ENCODE data around the gene TUBB6. TPM values are rescaled to one million over a fixed set of nuclear protein-coding genes. Genes with fewer than 3 reads are reported as not detected.

Gene TUBB6
- total and polyA plus RNA-seq, 2 experiments from 2014 or later, result 148 to 329 TPM

DNA sequence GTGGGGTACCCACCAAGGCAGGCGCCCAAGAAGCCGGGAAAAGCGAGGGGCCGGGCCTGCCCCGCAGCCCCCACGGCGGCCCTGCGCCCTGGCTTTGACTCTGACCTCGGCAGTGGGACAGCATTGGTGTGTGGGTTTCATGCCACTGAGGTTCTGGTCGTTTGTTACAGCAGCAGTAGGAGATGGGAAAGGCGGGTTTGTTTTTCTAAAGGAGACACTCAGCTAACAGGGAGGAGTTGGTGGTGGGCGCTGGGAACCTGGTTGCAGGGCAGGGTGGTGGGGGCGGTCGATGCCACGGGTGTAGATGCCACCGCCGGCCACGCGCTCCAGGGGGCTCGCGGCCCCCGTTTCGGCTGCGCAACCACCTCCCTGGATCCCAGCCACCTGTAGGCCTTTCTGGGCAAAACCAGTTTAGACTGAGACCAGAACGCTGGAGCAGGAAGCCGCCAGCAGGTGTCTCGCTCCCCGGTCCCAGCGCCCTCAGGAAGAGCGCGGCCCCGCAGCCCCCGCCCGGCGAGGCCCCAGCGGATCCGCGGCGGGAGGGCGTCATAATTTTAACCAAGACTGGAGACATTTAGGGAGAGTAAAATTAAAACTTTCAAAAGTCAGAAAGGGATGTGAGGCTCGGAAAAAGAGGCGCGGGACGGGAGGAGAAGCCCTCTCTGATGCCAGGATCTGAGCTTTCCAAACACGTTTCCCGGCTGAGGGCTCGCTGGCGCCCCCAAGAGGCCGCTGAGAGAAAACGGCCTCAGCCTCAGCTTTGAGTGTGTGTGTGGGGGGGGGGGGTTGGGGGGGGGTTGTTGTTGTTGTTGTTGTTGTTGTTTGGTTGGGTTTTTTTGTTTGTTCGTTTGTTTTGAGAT lies 36.4 kb upstream of the TUBB6 start:
- H3K9me2 ChIP-seq (ENCODE audit: insufficient read depth), result no peaks in the 10 kb centered on the region
- no peaks in the 10 kb centered on the region for H3K27me3 ChIP-seq (ENCODE audit: insufficient read depth)
- TF ChIP-seq, protein P1, sequence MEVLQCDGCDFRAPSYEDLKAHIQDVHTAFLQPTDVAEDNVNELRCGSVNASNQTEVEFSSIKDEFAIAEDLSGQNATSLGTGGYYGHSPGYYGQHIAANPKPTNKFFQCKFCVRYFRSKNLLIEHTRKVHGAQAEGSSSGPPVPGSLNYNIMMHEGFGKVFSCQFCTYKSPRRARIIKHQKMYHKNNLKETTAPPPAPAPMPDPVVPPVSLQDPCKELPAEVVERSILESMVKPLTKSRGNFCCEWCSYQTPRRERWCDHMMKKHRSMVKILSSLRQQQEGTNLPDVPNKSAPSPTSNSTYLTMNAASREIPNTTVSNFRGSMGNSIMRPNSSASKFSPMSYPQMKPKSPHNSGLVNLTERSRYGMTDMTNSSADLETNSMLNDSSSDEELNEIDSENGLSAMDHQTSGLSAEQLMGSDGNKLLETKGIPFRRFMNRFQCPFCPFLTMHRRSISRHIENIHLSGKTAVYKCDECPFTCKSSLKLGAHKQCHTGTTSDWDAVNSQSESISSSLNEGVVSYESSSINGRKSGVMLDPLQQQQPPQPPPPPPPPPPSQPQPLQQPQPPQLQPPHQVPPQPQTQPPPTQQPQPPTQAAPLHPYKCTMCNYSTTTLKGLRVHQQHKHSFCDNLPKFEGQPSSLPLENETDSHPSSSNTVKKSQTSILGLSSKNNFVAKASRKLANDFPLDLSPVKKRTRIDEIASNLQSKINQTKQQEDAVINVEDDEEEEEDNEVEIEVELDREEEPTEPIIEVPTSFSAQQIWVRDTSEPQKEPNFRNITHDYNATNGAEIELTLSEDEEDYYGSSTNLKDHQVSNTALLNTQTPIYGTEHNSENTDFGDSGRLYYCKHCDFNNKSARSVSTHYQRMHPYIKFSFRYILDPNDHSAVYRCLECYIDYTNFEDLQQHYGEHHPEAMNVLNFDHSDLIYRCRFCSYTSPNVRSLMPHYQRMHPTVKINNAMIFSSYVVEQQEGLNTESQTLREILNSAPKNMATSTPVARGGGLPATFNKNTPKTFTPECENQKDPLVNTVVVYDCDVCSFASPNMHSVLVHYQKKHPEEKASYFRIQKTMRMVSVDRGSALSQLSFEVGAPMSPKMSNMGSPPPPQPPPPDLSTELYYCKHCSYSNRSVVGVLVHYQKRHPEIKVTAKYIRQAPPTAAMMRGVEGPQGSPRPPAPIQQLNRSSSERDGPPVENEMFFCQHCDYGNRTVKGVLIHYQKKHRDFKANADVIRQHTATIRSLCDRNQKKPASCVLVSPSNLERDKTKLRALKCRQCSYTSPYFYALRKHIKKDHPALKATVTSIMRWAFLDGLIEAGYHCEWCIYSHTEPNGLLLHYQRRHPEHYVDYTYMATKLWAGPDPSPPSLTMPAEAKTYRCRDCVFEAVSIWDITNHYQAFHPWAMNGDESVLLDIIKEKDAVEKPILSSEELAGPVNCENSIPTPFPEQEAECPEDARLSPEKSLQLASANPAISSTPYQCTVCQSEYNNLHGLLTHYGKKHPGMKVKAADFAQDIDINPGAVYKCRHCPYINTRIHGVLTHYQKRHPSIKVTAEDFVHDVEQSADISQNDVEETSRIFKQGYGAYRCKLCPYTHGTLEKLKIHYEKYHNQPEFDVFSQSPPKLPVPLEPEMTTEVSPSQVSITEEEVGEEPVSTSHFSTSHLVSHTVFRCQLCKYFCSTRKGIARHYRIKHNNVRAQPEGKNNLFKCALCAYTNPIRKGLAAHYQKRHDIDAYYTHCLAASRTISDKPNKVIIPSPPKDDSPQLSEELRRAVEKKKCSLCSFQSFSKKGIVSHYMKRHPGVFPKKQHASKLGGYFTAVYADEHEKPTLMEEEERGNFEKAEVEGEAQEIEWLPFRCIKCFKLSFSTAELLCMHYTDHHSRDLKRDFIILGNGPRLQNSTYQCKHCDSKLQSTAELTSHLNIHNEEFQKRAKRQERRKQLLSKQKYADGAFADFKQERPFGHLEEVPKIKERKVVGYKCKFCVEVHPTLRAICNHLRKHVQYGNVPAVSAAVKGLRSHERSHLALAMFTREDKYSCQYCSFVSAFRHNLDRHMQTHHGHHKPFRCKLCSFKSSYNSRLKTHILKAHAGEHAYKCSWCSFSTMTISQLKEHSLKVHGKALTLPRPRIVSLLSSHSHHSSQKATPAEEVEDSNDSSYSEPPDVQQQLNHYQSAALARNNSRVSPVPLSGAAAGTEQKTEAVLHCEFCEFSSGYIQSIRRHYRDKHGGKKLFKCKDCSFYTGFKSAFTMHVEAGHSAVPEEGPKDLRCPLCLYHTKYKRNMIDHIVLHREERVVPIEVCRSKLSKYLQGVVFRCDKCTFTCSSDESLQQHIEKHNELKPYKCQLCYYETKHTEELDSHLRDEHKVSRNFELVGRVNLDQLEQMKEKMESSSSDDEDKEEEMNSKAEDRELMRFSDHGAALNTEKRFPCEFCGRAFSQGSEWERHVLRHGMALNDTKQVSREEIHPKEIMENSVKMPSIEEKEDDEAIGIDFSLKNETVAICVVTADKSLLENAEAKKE (CRISPR knock-in tag; IDR thresholded peaks at IDR 0.05), result 0 out of 2 replicates have a peak, but pooled peaks have one; percentile 10
- TF ChIP-seq, protein P2, sequence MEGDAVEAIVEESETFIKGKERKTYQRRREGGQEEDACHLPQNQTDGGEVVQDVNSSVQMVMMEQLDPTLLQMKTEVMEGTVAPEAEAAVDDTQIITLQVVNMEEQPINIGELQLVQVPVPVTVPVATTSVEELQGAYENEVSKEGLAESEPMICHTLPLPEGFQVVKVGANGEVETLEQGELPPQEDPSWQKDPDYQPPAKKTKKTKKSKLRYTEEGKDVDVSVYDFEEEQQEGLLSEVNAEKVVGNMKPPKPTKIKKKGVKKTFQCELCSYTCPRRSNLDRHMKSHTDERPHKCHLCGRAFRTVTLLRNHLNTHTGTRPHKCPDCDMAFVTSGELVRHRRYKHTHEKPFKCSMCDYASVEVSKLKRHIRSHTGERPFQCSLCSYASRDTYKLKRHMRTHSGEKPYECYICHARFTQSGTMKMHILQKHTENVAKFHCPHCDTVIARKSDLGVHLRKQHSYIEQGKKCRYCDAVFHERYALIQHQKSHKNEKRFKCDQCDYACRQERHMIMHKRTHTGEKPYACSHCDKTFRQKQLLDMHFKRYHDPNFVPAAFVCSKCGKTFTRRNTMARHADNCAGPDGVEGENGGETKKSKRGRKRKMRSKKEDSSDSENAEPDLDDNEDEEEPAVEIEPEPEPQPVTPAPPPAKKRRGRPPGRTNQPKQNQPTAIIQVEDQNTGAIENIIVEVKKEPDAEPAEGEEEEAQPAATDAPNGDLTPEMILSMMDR (conservative IDR thresholded peaks at IDR 0.05; ENCODE audit: low read depth in 2 of 2), result peak; percentile 60 to 84
- peak; percentile 51; the same call in 1 of the 2 replicates for TF ChIP-seq CREB1 (CRISPR knock-in tag; IDR thresholded peaks at IDR 0.05; ENCODE audit: low read depth)
- no peak for TF ChIP-seq ZNF114 (CRISPR knock-in tag; IDR thresholded peaks at IDR 0.05)
- no peak for TF ChIP-seq STAT1 (IDR thresholded peaks at IDR 0.05; ENCODE audit: unreplicated experiment)
- TF ChIP-seq, protein P3, sequence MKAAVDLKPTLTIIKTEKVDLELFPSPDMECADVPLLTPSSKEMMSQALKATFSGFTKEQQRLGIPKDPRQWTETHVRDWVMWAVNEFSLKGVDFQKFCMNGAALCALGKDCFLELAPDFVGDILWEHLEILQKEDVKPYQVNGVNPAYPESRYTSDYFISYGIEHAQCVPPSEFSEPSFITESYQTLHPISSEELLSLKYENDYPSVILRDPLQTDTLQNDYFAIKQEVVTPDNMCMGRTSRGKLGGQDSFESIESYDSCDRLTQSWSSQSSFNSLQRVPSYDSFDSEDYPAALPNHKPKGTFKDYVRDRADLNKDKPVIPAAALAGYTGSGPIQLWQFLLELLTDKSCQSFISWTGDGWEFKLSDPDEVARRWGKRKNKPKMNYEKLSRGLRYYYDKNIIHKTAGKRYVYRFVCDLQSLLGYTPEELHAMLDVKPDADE (IDR thresholded peaks at IDR 0.05), result no peak
- peaks cover 5% of the 10 kb centered on the region; the same call in 1 of the 3 replicates for H3K4me1 Mint-ChIP-seq
- H3K9me3 Mint-ChIP-seq, result no peaks in the 10 kb centered on the region
- H3K36me3 Mint-ChIP-seq (ENCODE audit: low read depth), result no peaks in the 10 kb centered on the region
- H3K27ac ChIP-seq (ENCODE audit: low read depth), result no peak overlapping the region
- H2AFZ ChIP-seq, result peak overlapping the region; percentile 97
- no peaks in the 10 kb centered on the region for H4K20me1 ChIP-seq (replicated peaks; ENCODE audit: insufficient read depth)
- H3K4me2 ChIP-seq, result peak overlapping the region; percentile 86
- H3K4me3 ChIP-seq, result peak overlapping the region; percentile 80
- DNase-seq (ENCODE audit: low spot score), result peak; percentile 91
- peak; percentile 97 for ATAC-seq
- H3K36me3 ChIP-seq (ENCODE audit: insufficient read depth), result no peaks in the 10 kb centered on the region
- H3K79me2 ChIP-seq (replicated peaks; ENCODE audit: insufficient read depth), result no peaks in the 10 kb centered on the region
- peaks cover 5% of the 10 kb centered on the region for H3K27me3 Mint-ChIP-seq (ENCODE audit: insufficient read depth, low read depth, poor library complexity)
- H3F3A ChIP-seq (replicated peaks; ENCODE audit: low read depth), result no peaks in the 10 kb centered on the region
- no peak overlapping the region for H3K27ac Mint-ChIP-seq
- H3K4me1 ChIP-seq (ENCODE audit: insufficient read depth), result no peaks in the 10 kb centered on the region; the same call in 1 of the 2 replicates
- peak overlapping the region; percentile 69 for H3K4me3 Mint-ChIP-seq
